HEK293 (cell line): ENCODE measurements around the gene FBXO21.

Experiments
- ATF2 ChIP-seq: fragments of 450-650 bp; formaldehyde crosslinking; IDR thresholded peaks from 2 replicates; pipeline ENCODE4 v1.5.1; 2016; ENCODE audit warnings: missing biosample characterization, missing genetic modification characterization, low read depth
- CTCF ChIP-seq: fragments of 450-650 bp; formaldehyde crosslinking; IDR thresholded peaks from 2 replicates; pipeline ENCODE4 v1.5.1; 2016; ENCODE audit warnings: missing biosample characterization, missing genetic modification characterization
- TSHZ1 ChIP-seq: fragments of 450-650 bp; formaldehyde crosslinking; IDR thresholded peaks from 2 replicates; pipeline ENCODE4 v1.5.1; 2016; ENCODE audit warnings: missing biosample characterization, missing genetic modification characterization, borderline replicate concordance
- YY1 ChIP-seq: fragments of 450-650 bp; formaldehyde crosslinking; IDR thresholded peaks from 2 replicates; pipeline ENCODE4 v1.5.1; 2018; ENCODE audit warnings: missing biosample characterization, missing genetic modification characterization
- ZFHX2 ChIP-seq: fragments of 450-650 bp; formaldehyde crosslinking; conservative IDR thresholded peaks from 2 replicates; pipeline ENCODE4 v1.5.1; 2016; ENCODE audit warnings: missing biosample characterization, missing genetic modification characterization
- ZNF311 ChIP-seq: fragments of 450-650 bp; formaldehyde crosslinking; IDR thresholded peaks from 2 replicates; pipeline ENCODE4 v1.5.1; 2017; ENCODE audit warnings: missing biosample characterization, missing genetic modification characterization, borderline replicate concordance
- ZNF701 ChIP-seq: fragments of 450-650 bp; formaldehyde crosslinking; IDR thresholded peaks from 2 replicates; pipeline ENCODE4 v1.5.1; 2016; ENCODE audit warnings: missing biosample characterization, missing genetic modification characterization

GRCh38 chr12:117167769-117168168, 22.5 kb downstream of the FBXO21 start:
- TF ChIP-seq TSHZ1 (tag by site-specific recombination) (no peak), ZNF701 (tag by site-specific recombination) (no peak), CTCF (tag by site-specific recombination) (no peak), ATF2 (no peak), ZNF311 (tag by site-specific recombination) (no peak), ZFHX2 (tag by site-specific recombination) (no peak), YY1 (tag by site-specific recombination) (no peak)
